Spleen (tissue), 11 donors: Measurements from ENCODE around the gene CD69. TPM values are rescaled to one million over a fixed set of nuclear protein-coding genes. Genes with fewer than 3 reads are reported as not detected.
A peak's percentile ranks its signal among the peaks of the same experiment; 100 is the strongest.

ENCODE experiments used
- DNase-seq: peaks from one replicate; pipeline ENCODE4 v3.0.0-alpha.2; 2020
- H3K27ac ChIP-seq, 8 donors: fragments of 200-600 bp; sonication (generic) in 7 of 8; 1 replicate in 4 of 8; 2 replicates in 4 of 8; pipeline versions ENCODE4 v1.5.0 to v1.8.0; 2016 to 2021; ENCODE audit warnings: inconsistent platforms in 4 of 8, mild to moderate bottlenecking in 4 of 8, moderate library complexity in 1 of 8
- H3K27me3 ChIP-seq, 7 donors: fragments of 200-600 bp; sonication (generic) in 6 of 7; replicated peaks in 1 of 7; 1 replicate in 4 of 7; 2 replicates in 3 of 7; pipeline versions ENCODE4 v1.5.0 to v1.8.0; 2016 to 2021; ENCODE audit warnings: inconsistent platforms in 3 of 7, mild to moderate bottlenecking in 1 of 7
- H3K36me3 ChIP-seq, 6 donors: fragments of 200-600 bp; sonication (generic) in 5 of 6; 1 replicate in 4 of 6; 2 replicates in 2 of 6; pipeline versions ENCODE4 v1.5.0 to v1.8.0; 2016 to 2021; ENCODE audit warnings: inconsistent platforms in 2 of 6
- H3K4me1 ChIP-seq, 6 donors: fragments of 200-600 bp; sonication (generic) in 5 of 6; 1 replicate in 3 of 6; 2 replicates in 3 of 6; pipeline versions ENCODE4 v1.5.0 to v1.8.0; 2016 to 2021; ENCODE audit warnings: inconsistent platforms in 3 of 6
- H3K4me3 ChIP-seq, 8 donors: fragments of 200-600 bp; sonication (generic) in 7 of 8; 1 replicate in 4 of 8; 2 replicates in 4 of 8; pipeline versions ENCODE4 v1.5.0 to v1.8.0; 2016 to 2021; ENCODE audit warnings: inconsistent platforms in 4 of 8, mild to moderate bottlenecking in 4 of 8, moderate library complexity in 2 of 8
- H3K9me3 ChIP-seq, 8 donors: fragments of 200-600 bp; sonication (generic) in 7 of 8; 1 replicate in 4 of 8; 2 replicates in 4 of 8; pipeline versions ENCODE4 v1.5.0 to v1.8.0; 2016 to 2021; ENCODE audit warnings: inconsistent platforms in 4 of 8
- POLR2A ChIP-seq, 3 donors: fragments of 450-650 bp; IDR thresholded peaks; one replicate each; pipeline ENCODE4 v1.5.1; 2017; ENCODE audit warnings: antibody characterized with exemption in 3 of 3, mild to moderate bottlenecking in 1 of 3
- POLR2AphosphoS5 ChIP-seq, 3 donors: sonication (generic); formaldehyde crosslinking; IDR thresholded peaks; one replicate each; pipeline ENCODE4 v1.5.1; 2017; ENCODE audit warnings: antibody characterized with exemption in 3 of 3
- WGBS, 5 donors: extraction: QIAGEN DNeasy Blood & Tissue Kit in 3 of 5; methylation state at CpG; one replicate each; pipeline versions ENCODE4 v1.1.5 to v1.1.7; 2013 to 2018; 5-methylcytosine and 5-hydroxymethylcytosine counted together
- intact Hi-C: fragments of 100-400 bp; cut with DNase I; formaldehyde crosslinking; loops from one replicate; pipeline ENCODE4 v1.15.0; 2023; ENCODE audit warnings: low total_unique reads
- polyA plus RNA-seq, 3 donors: library from polyadenylated mRNA; stranded (reverse); fragments of 200-250 nt; gene quantifications; one replicate each; pipeline ENCODE4 v1.2.1, GENCODE V29; 2013
- total RNA-seq, 7 donors: library from RNA; depleted of rRNA in 3 of 7; stranded (reverse); fragments of >200 nt in 3 of 7; fragmentation: NEBNext Ultra II Directional in 4 of 7; extraction: Animal tissue kit (Norgen Biotek cat#: 25700) in 4 of 7; gene quantifications; one replicate each; pipeline versions ENCODE4 v1.1.0 to v1.2.1, GENCODE V29; 2016 to 2021
- TF ChIP-seq, protein P1 (sequence below), 11 experiments: fragments of 200-600 bp in 7 of 11; fragments of 450-650 bp in 4 of 11; sonication (generic) in 4 of 11; IDR thresholded peaks in 8 of 11; conservative IDR thresholded peaks in 3 of 11; 1 replicate in 7 of 11; 2 replicates in 4 of 11; pipeline versions ENCODE4 v1.4.0 to v1.8.0; 2016 to 2021; ENCODE audit warnings: antibody characterized with exemption in 11 of 11, inconsistent platforms in 4 of 11, mild to moderate bottlenecking in 1 of 11
- donor health status: healthy with polysubstance abuse.
- donor health status: DM: no; HTN: no; CAD: no; lungs with moderate emphysema.
- donor health status: DM: no; HTN: no; CAD: no.
- donor health status: Bipolar disorder and iron deficiency.
- donor health status: healthy.
- donor health status: DM: no; HTN: no; CAD: no.
- donor health status: DM: yes; HTN: yes; CAD: no.

Gene CD69
- total and polyA plus RNA-seq, 10 donors: 29.5 to 123 (median 62.1) TPM

DNA sequence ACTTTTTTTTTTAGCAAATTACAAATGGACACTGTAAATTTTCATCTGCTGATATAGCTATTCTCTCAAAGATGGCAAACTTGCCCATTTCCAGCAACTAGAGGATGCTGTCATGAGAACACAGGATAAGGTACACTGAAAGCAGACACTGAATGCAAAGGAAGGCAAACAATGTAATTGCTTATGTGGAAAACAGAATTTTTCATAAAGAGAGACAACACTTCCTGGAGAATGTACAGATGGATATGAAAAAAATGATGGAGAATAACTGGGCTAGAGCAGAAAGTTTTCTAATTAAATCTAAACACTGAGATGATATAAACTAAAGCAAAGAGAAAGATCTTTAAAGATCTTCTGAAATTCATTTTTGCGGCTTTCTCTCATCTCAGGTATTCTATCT, 581 bp downstream of the CD69 start:
- WGBS, 5 donors: 30 to 50% (median 36%) methylated on average over 1 of the region's 1 CpG

DNA sequence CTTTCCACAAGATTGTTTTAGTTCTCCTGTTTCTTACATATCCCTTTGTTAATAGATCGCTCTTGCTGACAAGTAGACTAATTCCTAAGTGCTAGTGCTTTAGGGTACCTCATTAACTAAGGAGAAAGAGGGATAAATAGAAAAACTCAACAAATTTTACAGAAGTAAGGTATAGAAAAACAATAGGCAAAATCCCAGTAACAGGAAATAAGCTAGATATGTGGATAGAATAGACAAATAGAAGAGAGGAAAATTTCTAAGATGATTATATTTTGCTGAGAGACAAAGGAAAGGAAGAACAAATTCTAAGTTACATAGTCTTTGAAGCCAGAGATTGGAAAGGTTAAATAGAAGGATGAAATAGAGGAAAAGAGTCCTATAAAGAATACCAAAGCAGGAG, 1.0 kb downstream of the CD69 start:
- Histone ChIP-seq H3K4me1 (peaks cover 0 to 87% (median 55%) of the 10 kb centered on the region in 6 donors), H3K27me3 (no peaks in the 10 kb centered on the region), H3K9me3 (no peaks in the 10 kb centered on the region), H3K4me3 (peak overlapping the region; percentile 37 to 72 (median 43)), H3K36me3 (peaks cover 0 to 21% (median 11%) of the 10 kb centered on the region in 6 donors), H3K27ac (peak overlapping the region; percentile 71 to 90 (median 84))
- intact Hi-C loops: no loop called here
- WGBS, 5 donors: 21 to 49% (median 40%) methylated on average over 1 of the region's 1 CpG
- no peak for DNase-seq
- TF ChIP-seq, protein P1, sequence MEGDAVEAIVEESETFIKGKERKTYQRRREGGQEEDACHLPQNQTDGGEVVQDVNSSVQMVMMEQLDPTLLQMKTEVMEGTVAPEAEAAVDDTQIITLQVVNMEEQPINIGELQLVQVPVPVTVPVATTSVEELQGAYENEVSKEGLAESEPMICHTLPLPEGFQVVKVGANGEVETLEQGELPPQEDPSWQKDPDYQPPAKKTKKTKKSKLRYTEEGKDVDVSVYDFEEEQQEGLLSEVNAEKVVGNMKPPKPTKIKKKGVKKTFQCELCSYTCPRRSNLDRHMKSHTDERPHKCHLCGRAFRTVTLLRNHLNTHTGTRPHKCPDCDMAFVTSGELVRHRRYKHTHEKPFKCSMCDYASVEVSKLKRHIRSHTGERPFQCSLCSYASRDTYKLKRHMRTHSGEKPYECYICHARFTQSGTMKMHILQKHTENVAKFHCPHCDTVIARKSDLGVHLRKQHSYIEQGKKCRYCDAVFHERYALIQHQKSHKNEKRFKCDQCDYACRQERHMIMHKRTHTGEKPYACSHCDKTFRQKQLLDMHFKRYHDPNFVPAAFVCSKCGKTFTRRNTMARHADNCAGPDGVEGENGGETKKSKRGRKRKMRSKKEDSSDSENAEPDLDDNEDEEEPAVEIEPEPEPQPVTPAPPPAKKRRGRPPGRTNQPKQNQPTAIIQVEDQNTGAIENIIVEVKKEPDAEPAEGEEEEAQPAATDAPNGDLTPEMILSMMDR (IDR thresholded peaks at IDR 0.05 in 8 of 11, conservative IDR thresholded peaks at IDR 0.05 in 3 of 11): no peak
- TF ChIP-seq POLR2AphosphoS5 (IDR thresholded peaks at IDR 0.05) (no peak), POLR2A (IDR thresholded peaks at IDR 0.05) (no peak)

More for the DNA sequence above, 581 bp downstream of the CD69 start:
- Histone ChIP-seq H3K4me3 (peak overlapping the region; percentile 37 to 72 (median 43)), H3K9me3 (no peaks in the 10 kb centered on the region), H3K36me3 (peaks cover 0 to 17% (median 7%) of the 10 kb centered on the region in 6 donors), H3K27ac (peak overlapping the region; percentile 71 to 90 (median 84)), H3K27me3 (no peaks in the 10 kb centered on the region), H3K4me1 (peaks cover 0 to 87% (median 57%) of the 10 kb centered on the region in 6 donors)
- intact Hi-C loops: no loop called here
- peak in 1 of 3 donors; percentile 19 for TF ChIP-seq POLR2AphosphoS5 (IDR thresholded peaks at IDR 0.05)
- no peak for TF ChIP-seq POLR2A (IDR thresholded peaks at IDR 0.05)
- no peak for DNase-seq

DNA sequence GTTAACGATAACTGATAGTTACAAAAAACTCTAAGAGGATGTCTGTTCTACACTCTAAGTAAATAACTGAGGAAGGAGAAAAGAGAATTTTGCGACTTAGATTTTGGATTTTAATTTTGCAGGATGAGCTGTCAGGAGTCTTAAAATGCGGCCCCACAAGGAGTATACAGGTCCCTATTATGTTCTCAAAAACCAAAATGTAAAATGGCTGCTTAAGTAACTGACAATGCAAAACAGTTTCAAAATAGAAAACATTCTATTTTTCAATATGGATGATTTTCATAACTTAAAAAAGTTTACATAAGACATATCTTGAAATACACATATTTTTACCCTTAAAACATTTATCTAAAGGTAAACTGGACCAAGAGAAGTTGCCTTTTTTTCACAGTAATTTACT, 2.6 kb downstream of the CD69 start:
- DNase-seq: no peak
- H3K4me3 ChIP-seq: peak overlapping the region; percentile 37 to 72 (median 43)
- intact Hi-C loops: no loop called here
- peaks cover 0 to 37% (median 19%) of the 10 kb centered on the region in 6 donors for H3K36me3 ChIP-seq
- no peaks in the 10 kb centered on the region for H3K9me3 ChIP-seq
- no peaks in the 10 kb centered on the region for H3K27me3 ChIP-seq
- H3K4me1 ChIP-seq: peaks cover 0 to 87% (median 49%) of the 10 kb centered on the region in 6 donors
- TF ChIP-seq, protein P1 (IDR thresholded peaks at IDR 0.05 in 8 of 11, conservative IDR thresholded peaks at IDR 0.05 in 3 of 11): no peak
- TF ChIP-seq POLR2A (IDR thresholded peaks at IDR 0.05) (no peak), POLR2AphosphoS5 (IDR thresholded peaks at IDR 0.05) (no peak)
- peak overlapping the region in 7 of 8 donors; percentile 78 to 90 (median 86) for H3K27ac ChIP-seq
- WGBS, 5 donors: 30 to 47% (median 41%) methylated on average over 3 of the region's 3 CpGs

DNA sequence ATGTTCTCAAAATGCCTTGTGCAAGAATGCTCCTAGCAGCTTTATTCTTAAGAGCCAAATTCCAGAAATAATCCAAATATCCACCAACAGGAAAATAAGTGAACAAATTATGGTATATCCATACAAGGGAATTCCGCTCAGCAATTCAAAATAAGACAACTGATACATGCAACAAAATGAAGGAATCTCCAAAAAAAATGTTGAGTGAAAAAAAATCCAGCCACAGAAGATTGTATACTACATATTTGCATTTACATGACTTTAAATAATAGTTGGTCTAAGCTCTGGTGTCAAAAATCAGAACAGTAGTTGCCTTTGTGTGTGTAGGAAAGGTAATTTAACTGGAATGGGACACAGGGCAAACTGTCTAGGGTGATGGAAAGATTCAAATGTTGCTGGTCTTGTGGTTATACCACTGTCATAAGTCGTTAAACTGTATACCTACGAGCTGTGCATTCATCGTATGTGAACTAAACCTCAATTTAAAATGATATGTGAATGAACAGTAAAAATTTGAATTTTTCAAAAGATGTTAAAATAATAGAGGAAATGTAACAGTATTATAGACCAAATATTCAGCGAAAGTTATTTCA, 3.2 kb downstream of the CD69 start:
- no peaks in the 10 kb centered on the region for H3K9me3 ChIP-seq
- intact Hi-C loops: no loop called here

More for the DNA sequence above, 3.2 kb downstream of the CD69 start:
- DNase-seq: no peak
- peak in 1 of 3 donors; percentile 66 for TF ChIP-seq POLR2AphosphoS5 (IDR thresholded peaks at IDR 0.05)
- TF ChIP-seq, protein P1 (IDR thresholded peaks at IDR 0.05 in 8 of 11, conservative IDR thresholded peaks at IDR 0.05 in 3 of 11): no peak
- no peak for TF ChIP-seq POLR2A (IDR thresholded peaks at IDR 0.05)
- peak overlapping the region in 7 of 8 donors; percentile 40 to 72 (median 44) for H3K4me3 ChIP-seq
- no peaks in the 10 kb centered on the region for H3K27me3 ChIP-seq
- WGBS, 5 donors: 29 to 57% (median 47%) methylated on average over 5 of the region's 5 CpGs
- peaks cover 0 to 87% (median 46%) of the 10 kb centered on the region in 6 donors for H3K4me1 ChIP-seq
- peaks cover 0 to 43% (median 22%) of the 10 kb centered on the region in 6 donors for H3K36me3 ChIP-seq
- H3K27ac ChIP-seq: peak overlapping the region in 7 of 8 donors; percentile 78 to 90 (median 86)
